Left lung (tissue), 10 donors: ENCODE results near the gene MAP3K21. TPM values are rescaled to one million over a fixed set of nuclear protein-coding genes. Genes with fewer than 3 reads are reported as not detected.

Source experiments
- ATAC-seq: fragments of 200-7000 bp; cut with Tn5 transposase; one replicate; pipeline ENCODE4 v1.9.1; 2020; ENCODE audit warnings: moderate library complexity
- DNase-seq, 4 donors: peaks; one replicate each; pipeline ENCODE4 v3.0.0-alpha.2; 2013 to 2020
- H3K27ac ChIP-seq, 2 donors: fragments of 200-600 bp; sonication (generic) in 1 of 2; one replicate each; pipeline versions ENCODE4 v1.5.0 to v1.8.0; 2020 to 2021
- H3K27me3 ChIP-seq, 2 donors: fragments of 200-600 bp; sonication (generic) in 1 of 2; one replicate each; pipeline versions ENCODE4 v1.5.0 to v1.8.0; 2020 to 2021
- H3K36me3 ChIP-seq, 2 donors: fragments of 200-600 bp; sonication (generic) in 1 of 2; one replicate each; pipeline versions ENCODE4 v1.5.0 to v1.8.0; 2020 to 2021
- H3K4me1 ChIP-seq, 2 donors: fragments of 200-600 bp; one replicate each; pipeline ENCODE4 v1.8.0; 2021
- H3K4me3 ChIP-seq, 2 donors: fragments of 200-600 bp; sonication (generic) in 1 of 2; one replicate each; pipeline versions ENCODE4 v1.5.0 to v1.8.0; 2020 to 2021; ENCODE audit warnings: mild to moderate bottlenecking in 1 of 2
- H3K9me3 ChIP-seq, 2 donors: fragments of 200-600 bp; sonication (generic) in 1 of 2; one replicate each; pipeline versions ENCODE4 v1.5.0 to v1.8.0; 2020 to 2021
- CTCF ChIP-seq, 2 donors: fragments of 200-600 bp; sonication (generic) in 1 of 2; IDR thresholded peaks; one replicate each; pipeline versions ENCODE4 v1.5.0 to v1.8.0; 2021; ENCODE audit warnings: antibody characterized with exemption in 2 of 2
- intact Hi-C, 2 donors: fragments of 100-400 bp; cut with DNase I; formaldehyde crosslinking; loops; one replicate each; pipeline versions ENCODE4 v1.11.2 to v1.14.2; 2022
- polyA plus RNA-seq, 6 donors: library from polyadenylated mRNA; unstranded; fragments of 120-200 nt; gene quantifications; one replicate each; pipeline ENCODE4 v1.2.1, GENCODE V29; 2013; ENCODE audit not compliant: insufficient read length in 6 of 6
- total RNA-seq, 2 donors: library from RNA; stranded (reverse); fragmentation: NEBNext Ultra II Directional; extraction: Animal tissue kit (Norgen Biotek cat#: 25700); gene quantifications; one replicate each; pipeline ENCODE4 v1.2.1, GENCODE V29; 2021
- donor health status: DM: no; HTN: yes; CAD: no.
- donor health status: DM: no; HTN: no; CAD: no.

MAP3K21 gene
- total and polyA plus RNA-seq, 8 donors, result 6.0 to 30.4 (median 24.1) TPM

GRCh38 chr1:233376382-233377110 lies 49.0 kb downstream of the MAP3K21 start:
- intact Hi-C loops, result no loop called here
- ATAC-seq, result no peak

GRCh38 chr1:233379869-233380438 lies 52.4 kb downstream of the MAP3K21 start:
- ATAC-seq, result no peak
- H3K4me3 ChIP-seq, result no peak overlapping the region
- intact Hi-C loops, result no loop called here
- TF ChIP-seq CTCF (IDR thresholded peaks at IDR 0.05), result no peak
- H3K4me1 ChIP-seq, result no peaks in the 10 kb centered on the region
- peaks cover 0 to 13% of the 10 kb centered on the region in 2 donors for H3K36me3 ChIP-seq
- no peaks in the 10 kb centered on the region for H3K27me3 ChIP-seq
- no peak for DNase-seq
- H3K9me3 ChIP-seq, result no peaks in the 10 kb centered on the region
- no peak overlapping the region for H3K27ac ChIP-seq

More at GRCh38 chr1:233376382-233377110, 49.0 kb downstream of the MAP3K21 start:
- Histone ChIP-seq H3K9me3 (no peaks in the 10 kb centered on the region), H3K27ac (no peak overlapping the region), H3K4me1 (no peaks in the 10 kb centered on the region), H3K27me3 (no peaks in the 10 kb centered on the region), H3K4me3 (no peak overlapping the region), H3K36me3 (peaks cover 0 to 3% of the 10 kb centered on the region in 2 donors)
- DNase-seq, result no peak
- TF ChIP-seq CTCF (IDR thresholded peaks at IDR 0.05), result no peak

GRCh38 chr1:233381806-233382205 lies 54.3 kb downstream of the MAP3K21 start:
- ATAC-seq (no peak), DNase-seq (no peak)
- intact Hi-C loops, result no loop called here
- H3K4me3 ChIP-seq, result no peak overlapping the region
- H3K4me1 ChIP-seq, result no peaks in the 10 kb centered on the region
- no peak overlapping the region for H3K27ac ChIP-seq
- H3K36me3 ChIP-seq, result peaks cover 0 to 13% of the 10 kb centered on the region in 2 donors
- H3K9me3 ChIP-seq, result no peaks in the 10 kb centered on the region
- H3K27me3 ChIP-seq, result no peaks in the 10 kb centered on the region
- TF ChIP-seq CTCF (IDR thresholded peaks at IDR 0.05), result no peak

GRCh38 chr1:233383984-233384383 lies 56.5 kb downstream of the MAP3K21 start:
- Histone ChIP-seq H3K4me3 (no peak overlapping the region), H3K4me1 (no peaks in the 10 kb centered on the region), H3K27ac (no peak overlapping the region), H3K9me3 (no peaks in the 10 kb centered on the region), H3K27me3 (no peaks in the 10 kb centered on the region), H3K36me3 (peaks cover 0 to 13% of the 10 kb centered on the region in 2 donors)
- no peak for TF ChIP-seq CTCF (IDR thresholded peaks at IDR 0.05)
- DNase-seq (no peak), ATAC-seq (no peak)
- intact Hi-C loops, result no loop called here

- Histone ChIP-seq H3K27me3 (no peaks in the 10 kb centered on the region), H3K36me3 (peaks cover 0 to 10% of the 10 kb centered on the region in 2 donors), H3K9me3 (no peaks in the 10 kb centered on the region), H3K4me1 (no peaks in the 10 kb centered on the region), H3K4me3 (no peak overlapping the region), H3K27ac (no peak overlapping the region)
- ATAC-seq, result no peak
- intact Hi-C loops, result no loop called here
- DNase-seq, result no peak
- TF ChIP-seq CTCF (IDR thresholded peaks at IDR 0.05), result no peak
Measured at GRCh38 chr1:233386336-233386735, 58.8 kb downstream of the MAP3K21 start.
